Ovary (tissue), 9 donors: ENCODE measurements around the gene CD40. TPM values are rescaled to one million over a fixed set of nuclear protein-coding genes. Genes with fewer than 3 reads are reported as not detected.

Experiments
- DNase-seq, 5 donors: peaks; one replicate each; pipeline ENCODE4 v3.0.0-alpha.2; 2019 to 2020
- H3K27ac ChIP-seq, 2 donors: fragments of 200-600 bp; one replicate each; pipeline versions ENCODE4 v1.5.1 to v1.8.0; 2019 to 2022
- H3K27me3 ChIP-seq: fragments of 200-600 bp; one replicate; pipeline ENCODE4 v1.8.0; 2022
- H3K36me3 ChIP-seq: fragments of 200-600 bp; sonication (generic); one replicate; pipeline ENCODE4 v1.5.1; 2019
- H3K4me1 ChIP-seq: one replicate; pipeline ENCODE4 v1.8.1; 2013; ENCODE audit warnings: mild to moderate bottlenecking, moderate library complexity; ENCODE audit not compliant: insufficient read depth
- H3K4me3 ChIP-seq: fragments of 200-600 bp; sonication (generic); one replicate; pipeline ENCODE4 v1.5.1; 2017
- H3K9me3 ChIP-seq, 2 donors: fragments of 200-600 bp in 1 of 2; sonication (generic) in 1 of 2; one replicate each; pipeline versions ENCODE4 v1.5.1 to v1.8.1; 2013 to 2019; ENCODE audit warnings: mild to moderate bottlenecking in 1 of 2, moderate library complexity in 1 of 2
- CTCF ChIP-seq, 3 donors: fragments of 450-650 bp in 2 of 3; fragments of 200-600 bp in 1 of 3; IDR thresholded peaks; one replicate each; pipeline versions ENCODE4 v1.5.1 to v1.8.0; 2016 to 2022; ENCODE audit warnings: antibody characterized with exemption in 3 of 3, mild to moderate bottlenecking in 1 of 3
- EP300 ChIP-seq: sonication (generic); formaldehyde crosslinking; IDR thresholded peaks from one replicate; pipeline ENCODE4 v1.6.1; 2017; ENCODE audit warnings: antibody characterized with exemption
- POLR2A ChIP-seq: fragments of 450-650 bp; IDR thresholded peaks from one replicate; pipeline ENCODE4 v1.6.1; 2017; ENCODE audit warnings: antibody characterized with exemption, mild to moderate bottlenecking, moderate library complexity
- WGBS, 3 donors: extraction: QIAGEN DNeasy Blood & Tissue Kit in 1 of 3; methylation state at CpG; one replicate each; pipeline versions ENCODE4 v1.1.5 to v1.1.7; 2013 to 2017; 5-methylcytosine and 5-hydroxymethylcytosine counted together
- intact Hi-C, 4 donors: fragments of 100-400 bp; cut with DNase I; formaldehyde crosslinking; loops; one replicate each; pipeline versions ENCODE4 v1.11.0 to v1.15.1; 2022 to 2023
- polyA plus RNA-seq, 2 donors: library from polyadenylated mRNA; stranded (reverse); fragments of 200-250 nt in 1 of 2; fragments of 350-450 nt in 1 of 2; fragmentation: Illumina TruSeq in 1 of 2; extraction: RNeasy Lipid Tissue Mini Kit (QIAGEN cat#74804) in 1 of 2; gene quantifications; one replicate each; pipeline ENCODE4 v1.2.3, GENCODE V29; 2013 to 2014
- total RNA-seq, 7 donors: library from RNA; depleted of rRNA in 2 of 7; stranded (reverse); fragments of >200 nt in 2 of 7; fragmentation: NEBNext Ultra II Directional in 3 of 7; extraction: Animal tissue kit (Norgen Biotek cat#: 25700) in 3 of 7; gene quantifications; one replicate each; pipeline versions ENCODE4 v1.1.0 to v1.2.4, GENCODE V29; 2016 to 2023
- donor health status: DM: no; HTN: no; CAD: no; lungs with moderate emphysema.
- donor health status: DM: no; HTN: no; CAD: no.
- donor health status: Bipolar disorder and iron deficiency.
- donor health status: DM: yes; HTN: yes; CAD: no.
- donor health status: DM: no; HTN: no; CAD: no.
- donor health status: DM: yes; HTN: yes; CAD: no.

The CD40 gene
- total and polyA plus RNA-seq, 9 donors = 14.4 to 35.7 (median 21.6) TPM

- H3K9me3 ChIP-seq = no peaks in the 10 kb centered on the region
- no peak overlapping the region for H3K27ac ChIP-seq
- no peak for TF ChIP-seq EP300
- TF ChIP-seq CTCF (IDR thresholded peaks at IDR 0.05) = no peak
- TF ChIP-seq POLR2A = no peak
- H3K27me3 ChIP-seq = no peaks in the 10 kb centered on the region
- intact Hi-C loops = no loop called here
- no peaks in the 10 kb centered on the region for H3K36me3 ChIP-seq
- H3K4me1 ChIP-seq = no peaks in the 10 kb centered on the region
- WGBS, 3 donors = 43 to 56% (median 46%) methylated on average over 6 of the region's 6 CpGs
- no peak for DNase-seq
- H3K4me3 ChIP-seq = no peak overlapping the region
Observed at GRCh38 chr20:46157076-46157592, 39.0 kb downstream of the CD40 start.

GRCh38 chr20:46157625-46158024 lies 39.5 kb downstream of the CD40 start:
- DNase-seq = no peak
- no peaks in the 10 kb centered on the region for H3K27me3 ChIP-seq
- TF ChIP-seq EP300 = no peak
- no peak for TF ChIP-seq CTCF (IDR thresholded peaks at IDR 0.05)
- TF ChIP-seq POLR2A = no peak
- H3K9me3 ChIP-seq = no peaks in the 10 kb centered on the region
- H3K4me1 ChIP-seq = no peaks in the 10 kb centered on the region
- 24 to 29% (median 26%) methylated on average over 7 of the region's 7 CpGs for WGBS, 3 donors
- H3K4me3 ChIP-seq = no peak overlapping the region
- intact Hi-C loops = no loop called here
- no peak overlapping the region for H3K27ac ChIP-seq
- no peaks in the 10 kb centered on the region for H3K36me3 ChIP-seq

- H3K4me1 ChIP-seq = no peaks in the 10 kb centered on the region
- no peaks in the 10 kb centered on the region for H3K27me3 ChIP-seq
- no peaks in the 10 kb centered on the region for H3K9me3 ChIP-seq
- H3K36me3 ChIP-seq = no peaks in the 10 kb centered on the region
- WGBS, 3 donors = 6 to 10% (median 8%) methylated on average over 5 of the region's 5 CpGs
- intact Hi-C loops = no loop called here
- TF ChIP-seq CTCF (IDR thresholded peaks at IDR 0.05) = no peak
- no peak for TF ChIP-seq EP300
- no peak for TF ChIP-seq POLR2A
- H3K27ac ChIP-seq = no peak overlapping the region
- no peak overlapping the region for H3K4me3 ChIP-seq
- no peak for DNase-seq
Observed at GRCh38 chr20:46158476-46158987, 40.4 kb downstream of the CD40 start.

- Histone ChIP-seq H3K4me3 (no peak overlapping the region), H3K36me3 (no peaks in the 10 kb centered on the region), H3K27ac (no peak overlapping the region), H3K4me1 (no peaks in the 10 kb centered on the region), H3K9me3 (no peaks in the 10 kb centered on the region), H3K27me3 (no peaks in the 10 kb centered on the region)
- TF ChIP-seq CTCF (IDR thresholded peaks at IDR 0.05) (no peak), EP300 (no peak), POLR2A (no peak)
- 59 to 72% (median 66%) methylated on average over 7 of the region's 7 CpGs for WGBS, 3 donors
- intact Hi-C loops = no loop called here
- DNase-seq = no peak
Observed at GRCh38 chr20:46159101-46159897, 41.2 kb downstream of the CD40 start.
